Upper lobe of right lung (tissue), 1 donor: ENCODE measurements around the gene ZSWIM9. TPM values are rescaled to one million over a fixed set of nuclear protein-coding genes. Genes with fewer than 3 reads are reported as not detected.
"Not testable (repeated sequence)": the region's sequence is repeated elsewhere in the genome, so short reads cannot be mapped to it uniquely, and the experiment has no call there.

Experiments used
- ATAC-seq: fragments of 200-7000 bp; cut with Tn5 transposase; one replicate; pipeline ENCODE4 v1.9.1; 2020; ENCODE audit warnings: mild to moderate bottlenecking, moderate library complexity
- DNase-seq: peaks from one replicate; pipeline ENCODE4 v3.0.0-alpha.2; 2020
- H3K27ac ChIP-seq: fragments of 200-600 bp; one replicate; pipeline ENCODE4 v1.8.0; 2022
- H3K27me3 ChIP-seq: fragments of 200-600 bp; one replicate; pipeline ENCODE4 v1.8.0; 2022; ENCODE audit warnings: mild to moderate bottlenecking
- H3K36me3 ChIP-seq: fragments of 200-600 bp; one replicate; pipeline ENCODE4 v1.8.0; 2022
- H3K4me1 ChIP-seq: fragments of 200-600 bp; one replicate; pipeline ENCODE4 v1.8.0; 2022
- H3K4me3 ChIP-seq: fragments of 200-600 bp; one replicate; pipeline ENCODE4 v1.8.0; 2022; ENCODE audit warnings: mild to moderate bottlenecking
- H3K9me3 ChIP-seq: fragments of 200-600 bp; one replicate; pipeline ENCODE4 v1.8.0; 2022
- CTCF ChIP-seq: fragments of 200-600 bp; IDR thresholded peaks from one replicate; pipeline ENCODE4 v1.8.0; 2022; ENCODE audit warnings: antibody characterized with exemption
- intact Hi-C: fragments of 100-400 bp; cut with DNase I; formaldehyde crosslinking; loops from one replicate; pipeline ENCODE4 v1.11.0; 2022
- total RNA-seq: library from RNA; stranded (reverse); fragmentation: NEBNext Ultra II Directional; extraction: Animal tissue kit (Norgen Biotek cat#: 25700); gene quantifications from one replicate; pipeline ENCODE4 v1.2.1, GENCODE V29; 2021
- donor health status: DM: no; HTN: yes; CAD: no; lungs with severe emphysema.

ZSWIM9 gene
- total RNA-seq, 1 donor from 2014 or later, result 7.5 TPM

GRCh38 chr19:48239582-48240141, 69.2 kb downstream of the ZSWIM9 start:
- Histone ChIP-seq H3K9me3 (no peaks in the 10 kb centered on the region), H3K36me3 (peaks cover 52% of the 10 kb centered on the region), H3K27ac (no peak overlapping the region), H3K27me3 (no peaks in the 10 kb centered on the region), H3K4me1 (no peaks in the 10 kb centered on the region), H3K4me3 (no peak overlapping the region)
- ATAC-seq (no peak), DNase-seq (no peak)
- intact Hi-C loops, result no loop called here
- no peak for TF ChIP-seq CTCF

- DNase-seq, result not testable (repeated sequence)
Measured at GRCh38 chr19:48241771-48242170, 71.3 kb downstream of the ZSWIM9 start.

GRCh38 chr19:48244281-48244680, 73.8 kb downstream of the ZSWIM9 start:
- peak; percentile 41 for ATAC-seq

More at GRCh38 chr19:48241771-48242170, 71.3 kb downstream of the ZSWIM9 start:
- H3K27me3 ChIP-seq, ATAC-seq, H3K4me1 ChIP-seq, H3K4me3 ChIP-seq, H3K27ac ChIP-seq, intact Hi-C loops, H3K9me3 ChIP-seq: not testable (repeated sequence)
- peaks cover 51% of the 10 kb centered on the region for H3K36me3 ChIP-seq

GRCh38 chr19:48246101-48246500, 75.6 kb downstream of the ZSWIM9 start:
- H3K4me1 ChIP-seq, result peaks cover 23% of the 10 kb centered on the region
- DNase-seq (no peak), ATAC-seq (no peak)
- TF ChIP-seq CTCF, result no peak
- H3K36me3 ChIP-seq, result peaks cover 29% of the 10 kb centered on the region
- intact Hi-C loops, result no loop called here
- no peak overlapping the region for H3K4me3 ChIP-seq
- no peaks in the 10 kb centered on the region for H3K9me3 ChIP-seq
- H3K27me3 ChIP-seq, result no peaks in the 10 kb centered on the region
- no peak overlapping the region for H3K27ac ChIP-seq

More at GRCh38 chr19:48244281-48244680, 73.8 kb downstream of the ZSWIM9 start:
- Histone ChIP-seq H3K9me3 (no peaks in the 10 kb centered on the region), H3K4me1 (peaks cover 14% of the 10 kb centered on the region), H3K4me3 (no peak overlapping the region), H3K36me3 (peaks cover 46% of the 10 kb centered on the region), H3K27me3 (no peaks in the 10 kb centered on the region), H3K27ac (peak overlapping the region; percentile 63)
- intact Hi-C loops, result no loop called here
- TF ChIP-seq CTCF, result no peak
- DNase-seq, result no peak

GRCh38 chr19:48247212-48247611, 76.7 kb downstream of the ZSWIM9 start:
- Histone ChIP-seq H3K4me3 (no peak overlapping the region), H3K4me1 (peaks cover 29% of the 10 kb centered on the region), H3K27ac (no peak overlapping the region), H3K36me3 (peaks cover 26% of the 10 kb centered on the region), H3K9me3 (no peaks in the 10 kb centered on the region), H3K27me3 (no peaks in the 10 kb centered on the region)
- ATAC-seq, result no peak
- no peak for DNase-seq
- intact Hi-C loops, result no loop called here
- TF ChIP-seq CTCF, result no peak

Other genes starting within 250 kb of the ZSWIM9 start
- gene BSPH1, start 178.5 kb upstream of the ZSWIM9 start, total RNA-seq, result not detected
- not detected for gene ELSPBP1, start 176.0 kb upstream of the ZSWIM9 start, total RNA-seq
- gene CABP5, start 126.6 kb upstream of the ZSWIM9 start, total RNA-seq, result not detected
- gene PLA2G4C, start 59.9 kb upstream of the ZSWIM9 start, total RNA-seq, result 14.7 TPM
- gene LIG1, start 336 bp upstream of the ZSWIM9 start, total RNA-seq, result 17.7 TPM
- 88.2 TPM for gene CARD8, start 85.2 kb downstream of the ZSWIM9 start, total RNA-seq
- 1.8 TPM for gene ZNF114, start 99.4 kb downstream of the ZSWIM9 start, total RNA-seq
- 87.8 TPM for gene EMP3, start 154.9 kb downstream of the ZSWIM9 start, total RNA-seq
- 10.7 TPM for gene TMEM143, start 193.3 kb downstream of the ZSWIM9 start, total RNA-seq
- gene SYNGR4, start 193.7 kb downstream of the ZSWIM9 start, total RNA-seq, result not detected
- gene KDELR1, start 220.9 kb downstream of the ZSWIM9 start, total RNA-seq, result 138 TPM
- 0.61 TPM for gene GRIN2D, start 223.0 kb downstream of the ZSWIM9 start, total RNA-seq